ENCODE measurements around the gene COX5A.

GRCh38 chr15:74924525-74924924 lies 13.3 kb downstream of the COX5A start:
- TF ChIP-seq POLR2AphosphoS5 (IDR thresholded peaks at IDR 0.05; ENCODE audit: low read depth, low read length) (no peak), TAF1 (IDR thresholded peaks at IDR 0.05; ENCODE audit: borderline replicate concordance, insufficient read depth, low read length) (no peak), REST (IDR thresholded peaks at IDR 0.05; ENCODE audit: insufficient read depth in 1 of 2, low read depth in 2 of 2, low read length in 2 of 2) (no peak)

Measured in PFSK-1 (cell line).